GM12878 (cell line): ENCODE measurements around the gene NAV2. TPM values are rescaled to one million over a fixed set of nuclear protein-coding genes. Genes with fewer than 3 reads are reported as not detected.

Experiments
- ATAC-seq: fragments of 200-7000 bp; cut with Tn5 transposase; 3 replicates; pipeline ENCODE4 v1.9.1; 2020; ENCODE audit warnings: mild to moderate bottlenecking, moderate library complexity
- BruUV-seq: library from RNA; stranded (reverse); fragments of 400-500 nt; replicated peaks from 2 replicates; lab custom pipeline; 2021; lab: Mats Ljungman, UMichigan
- CTCF ChIA-PET: fragments of 300-600 bp; sonication (Branson Sonifier 250); formaldehyde crosslinking; extraction: SDS; loops from one replicate; lab custom pipeline; 2021; ENCODE audit warnings: inconsistent platforms; lab: Yijun Ruan, JAX
- POLR2A ChIA-PET: fragments of 350-600 bp; formaldehyde crosslinking; extraction: SDS; loops from one replicate; lab custom pipeline; 2021; ENCODE audit warnings: inconsistent platforms; lab: Charles Lee
- RAD21 ChIA-PET: fragments of 300-600 bp; sonication (Branson Sonifier 250); formaldehyde crosslinking; loops from one replicate; lab custom pipeline; 2023; ENCODE audit warnings: antibody characterized with exemption; ENCODE audit not compliant: unreplicated experiment; lab: Charles Lee
- SMC1A ChIA-PET: fragments of 300-600 bp; sonication (Branson Sonifier 250); formaldehyde crosslinking; loops from one replicate; lab custom pipeline; 2023; ENCODE audit not compliant: unreplicated experiment, uncharacterized antibody; lab: Charles Lee
- DNase-seq: peaks from one replicate; pipeline ENCODE4 v3.0.0-alpha.2; 2011; ENCODE audit warnings: low read depth, low spot score
- FAIRE-seq: peaks from 3 replicates; lab custom pipeline; 2011; peaks lifted over from hg19 to GRCh38; lab: Jason Lieb, UNC
- H2AFZ ChIP-seq: 2 replicates; pipeline ENCODE4 v1.6.0; 2011; ENCODE audit warnings: low read depth, low read length, control low read depth; ENCODE audit not compliant: control insufficient read depth
- H3K27ac ChIP-seq: 2 replicates; pipeline ENCODE4 v1.5.1; 2011; ENCODE audit warnings: control low read depth; ENCODE audit not compliant: control insufficient read depth, insufficient read depth
- H3K27me3 ChIP-seq, 2 experiments: replicated peaks in 1 of 2; 2 replicates each; pipeline versions ENCODE4 v1.6.0 to v1.6.1; 2011; ENCODE audit warnings: low read length in 1 of 2; ENCODE audit not compliant: control insufficient read depth in 2 of 2, insufficient read depth in 2 of 2
- H3K36me3 ChIP-seq, 2 experiments: 2 replicates each; pipeline ENCODE4 v1.5.1; 2011; ENCODE audit warnings: low read length in 1 of 2; ENCODE audit not compliant: control insufficient read depth in 2 of 2, insufficient read depth in 2 of 2
- H3K4me1 ChIP-seq: 2 replicates; pipeline ENCODE4 v1.6.1; 2011; ENCODE audit warnings: mild to moderate bottlenecking, low read length, moderate library complexity, mixed read lengths; ENCODE audit not compliant: control insufficient read depth, insufficient read depth
- H3K4me2 ChIP-seq: 2 replicates; pipeline ENCODE4 v1.6.0; 2011; ENCODE audit warnings: control low read depth; ENCODE audit not compliant: control insufficient read depth, insufficient read depth
- H3K4me3 ChIP-seq: fragments of 200-600 bp; sonication (generic); 2 replicates; pipeline ENCODE4 v1.5.1; 2016
- H3K79me2 ChIP-seq: 2 replicates; pipeline ENCODE4 v1.6.0; 2011; ENCODE audit warnings: low read length; ENCODE audit not compliant: control insufficient read depth, insufficient read depth
- H3K9ac ChIP-seq: 2 replicates; pipeline ENCODE4 v1.8.0; 2011; ENCODE audit warnings: low read length, control low read depth, mixed read lengths; ENCODE audit not compliant: control insufficient read depth, insufficient read depth
- H3K9me3 ChIP-seq: replicated peaks from 3 replicates; pipeline ENCODE4 v1.5.1; 2011; ENCODE audit warnings: mild to moderate bottlenecking, low read length; ENCODE audit not compliant: control insufficient read depth, insufficient read depth
- H4K20me1 ChIP-seq: 2 replicates; pipeline ENCODE4 v1.6.0; 2011; ENCODE audit not compliant: control insufficient read depth, insufficient read depth
- ATF2 ChIP-seq: IDR thresholded peaks from 2 replicates; pipeline ENCODE4 v1.6.1; 2012; ENCODE audit warnings: low read length, inconsistent platforms
- E2F8 ChIP-seq: fragments of 450-650 bp; IDR thresholded peaks from 2 replicates; pipeline ENCODE4 v1.6.1; 2018; ENCODE audit warnings: mild to moderate bottlenecking, low read depth, moderate library complexity; ENCODE audit not compliant: partially characterized antibody
- WGBS: methylation state at CpG from one replicate; pipeline ENCODE4 v1.1.6; 2016; ENCODE audit warnings: low lambda C conversion rate; ENCODE audit not compliant: insufficient replicate concordance, insufficient coverage; ENCODE audit errors: missing lambda C conversion rate; 5-methylcytosine and 5-hydroxymethylcytosine counted together
- in situ Hi-C: fragments of 300-500 bp; cut with MboI; formaldehyde crosslinking; loops from 9 replicates; pipeline ENCODE4 v1.14.3; 2018; ENCODE audit warnings: mixed read lengths
- intact Hi-C: fragments of 100-400 bp; cut with micrococcal nuclease; formaldehyde crosslinking; loops from one replicate; pipeline ENCODE4 v1.14.2; 2022; ENCODE audit not compliant: unreplicated experiment
- polyA plus RNA-seq, 11 experiments: library from polyadenylated mRNA; depleted of rRNA in 4 of 11; unstranded in 6 of 11; stranded (reverse) in 5 of 11; fragments of >200 nt; fragmentation: Nextera tagmentation in 4 of 11; fragmentation: Illumina TruSeq in 1 of 11; extraction: Ambion mirVana in 4 of 11; extraction: Trizol in 1 of 11; gene quantifications; 1 replicate in 1 of 11; 2 replicates in 10 of 11; pipeline versions ENCODE4 v1.2.1 to v1.2.3, GENCODE V29; 2011 to 2016; ENCODE audit warnings: inconsistent platforms in 2 of 11, missing spikeins in 2 of 11, low read depth in 1 of 11
- total RNA-seq, 4 experiments: library from RNA; depleted of rRNA in 3 of 4; stranded (reverse); fragments of >200 nt in 3 of 4; fragmentation: Illumina TruSeq in 1 of 4; extraction: Trizol in 1 of 4; gene quantifications; 2 replicates each; pipeline versions ENCODE4 v1.2.1 to v1.2.3, GENCODE V29; 2013 to 2021

NAV2 gene
- total and polyA plus RNA-seq, 10 of the 15 experiments (the other 5 are each of a cell fraction or from before 2014, with no cell fraction given): 0.35 to 6.1 (median 1.1) TPM

GRCh38 chr11:20060181-20060580 lies 347.5 kb downstream of the NAV2 start:
- no peak for ATAC-seq
- 73% methylated on average over 3 of the region's 3 CpGs for WGBS
- POLR2A ChIA-PET: no interaction called here

More at GRCh38 chr11:20060181-20060580, 347.5 kb downstream of the NAV2 start:
- ChIA-PET CTCF (interaction anchor here (0.7 kb wide), 1 partner anchor 138 kb away, joined by 4 read pairs; no protein-coding TSS in a partner anchor), RAD21 (no interaction called here), SMC1A (no interaction called here)
- no peak for TF ChIP-seq E2F8
- no peak for TF ChIP-seq ATF2
- BruUV-seq: no TSS peak
- DNase-seq (no peak), FAIRE-seq (no peak)
- Histone ChIP-seq H3K27me3 (no peaks in the 10 kb centered on the region), H3K9me3 (no peaks in the 10 kb centered on the region), H3K4me1 (no peaks in the 10 kb centered on the region), H3K4me3 (no peak overlapping the region), H3K27ac (no peak overlapping the region), H3K9ac (no peak overlapping the region), H2AFZ (no peak overlapping the region), H4K20me1 (no peaks in the 10 kb centered on the region), H3K79me2 (no peaks in the 10 kb centered on the region), H3K4me2 (no peak overlapping the region), H3K36me3 (no peaks in the 10 kb centered on the region)
- in situ Hi-C loops (no loop called here), intact Hi-C loops (no loop called here)
